Vagina (tissue), 2 donors: ENCODE results near the gene UBA3.

Experiments used
- POLR2A ChIP-seq, 2 donors: fragments of 450-650 bp; IDR thresholded peaks; one replicate each; pipeline ENCODE4 v1.6.1; 2017; ENCODE audit warnings: antibody characterized with exemption in 2 of 2, mild to moderate bottlenecking in 2 of 2, moderate library complexity in 2 of 2
- POLR2AphosphoS5 ChIP-seq, 2 donors: sonication (generic); formaldehyde crosslinking; IDR thresholded peaks; one replicate each; pipeline ENCODE4 v1.9.0; 2017; ENCODE audit warnings: antibody characterized with exemption in 2 of 2, mild to moderate bottlenecking in 2 of 2, low read depth in 1 of 2; ENCODE audit not compliant: insufficient read depth in 1 of 2
- TF ChIP-seq, protein P1 (sequence below), 3 experiments: fragments of 450-650 bp in 2 of 3; fragments of 200-600 bp in 1 of 3; sonication (generic) in 1 of 3; IDR thresholded peaks; one replicate each; pipeline ENCODE4 v1.5.1; 2017 to 2019; ENCODE audit warnings: antibody characterized with exemption in 3 of 3, mild to moderate bottlenecking in 2 of 3, moderate library complexity in 2 of 3

DNA sequence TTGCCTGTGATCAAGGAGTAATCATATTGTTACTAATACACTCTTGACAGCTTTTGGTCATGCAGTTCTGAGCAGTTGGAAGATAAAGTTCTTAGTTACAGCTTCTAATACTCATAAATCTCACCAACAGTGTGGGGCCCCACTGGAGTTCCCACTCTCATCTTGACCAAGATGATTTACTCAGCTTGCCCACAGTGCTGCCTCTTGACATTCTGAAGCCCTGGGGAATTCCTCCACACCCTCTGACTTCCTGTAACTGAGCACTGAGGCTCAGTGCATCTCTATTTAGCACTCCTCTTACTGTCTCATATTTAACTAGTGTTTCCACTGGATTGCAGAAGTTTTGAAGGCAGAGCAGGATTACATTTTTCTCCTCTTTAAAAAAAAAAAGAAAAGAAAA lies 2.6 kb upstream of the UBA3 start:
- no peak for TF ChIP-seq POLR2A (IDR thresholded peaks at IDR 0.05)
- TF ChIP-seq, protein P1, sequence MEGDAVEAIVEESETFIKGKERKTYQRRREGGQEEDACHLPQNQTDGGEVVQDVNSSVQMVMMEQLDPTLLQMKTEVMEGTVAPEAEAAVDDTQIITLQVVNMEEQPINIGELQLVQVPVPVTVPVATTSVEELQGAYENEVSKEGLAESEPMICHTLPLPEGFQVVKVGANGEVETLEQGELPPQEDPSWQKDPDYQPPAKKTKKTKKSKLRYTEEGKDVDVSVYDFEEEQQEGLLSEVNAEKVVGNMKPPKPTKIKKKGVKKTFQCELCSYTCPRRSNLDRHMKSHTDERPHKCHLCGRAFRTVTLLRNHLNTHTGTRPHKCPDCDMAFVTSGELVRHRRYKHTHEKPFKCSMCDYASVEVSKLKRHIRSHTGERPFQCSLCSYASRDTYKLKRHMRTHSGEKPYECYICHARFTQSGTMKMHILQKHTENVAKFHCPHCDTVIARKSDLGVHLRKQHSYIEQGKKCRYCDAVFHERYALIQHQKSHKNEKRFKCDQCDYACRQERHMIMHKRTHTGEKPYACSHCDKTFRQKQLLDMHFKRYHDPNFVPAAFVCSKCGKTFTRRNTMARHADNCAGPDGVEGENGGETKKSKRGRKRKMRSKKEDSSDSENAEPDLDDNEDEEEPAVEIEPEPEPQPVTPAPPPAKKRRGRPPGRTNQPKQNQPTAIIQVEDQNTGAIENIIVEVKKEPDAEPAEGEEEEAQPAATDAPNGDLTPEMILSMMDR (IDR thresholded peaks at IDR 0.05) = no peak
- TF ChIP-seq POLR2AphosphoS5 (IDR thresholded peaks at IDR 0.05; ENCODE audit: insufficient read depth in 1 of 2, low read depth in 1 of 2) = no peak
